Stimulated activated CD8-positive, alpha-beta memory T cell treated with anti-CD3 and anti-CD28 coated beads, Interleukin-15, amount 100 ng/mL, for 4 hours (primary cell): ENCODE results near the gene GABBR2.

Experiments used
- DNase-seq, 2 donors: peaks; one replicate each; pipeline ENCODE4 v3.0.0-alpha.2; 2020; ENCODE audit warnings: low read depth in 2 of 2

Gene GABBR2

DNA sequence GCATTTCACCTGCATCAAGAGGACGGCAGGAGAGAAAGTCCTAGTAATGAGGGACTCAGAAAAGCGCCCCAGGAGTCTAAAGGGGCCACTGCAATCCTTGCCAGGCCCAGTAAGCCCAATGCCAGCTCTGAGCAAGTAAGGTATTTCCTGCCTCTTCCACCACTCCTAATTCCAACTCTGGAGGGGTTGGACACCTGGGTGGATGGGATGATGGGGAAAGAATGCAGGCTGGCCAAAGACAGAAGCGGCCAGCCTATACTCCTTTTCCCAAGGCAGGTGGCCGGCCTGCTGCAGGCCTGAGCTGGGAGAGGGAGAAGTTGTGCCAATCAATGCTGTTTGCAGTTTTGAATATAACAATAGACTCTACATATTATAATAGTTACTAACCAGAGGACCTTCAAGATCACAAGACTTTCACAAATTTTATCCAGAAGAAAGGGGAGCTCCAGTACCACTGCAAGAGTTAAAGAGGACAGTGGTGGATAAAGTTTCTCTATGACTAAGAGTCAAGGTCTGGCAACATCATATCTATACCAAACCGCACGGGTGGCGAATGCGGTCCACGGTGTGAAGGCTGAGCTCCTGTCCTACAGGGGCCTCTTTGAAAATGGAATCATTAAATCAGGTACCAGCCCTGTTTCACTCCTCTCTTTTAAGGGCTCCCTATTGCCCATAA lies 338.3 kb downstream of the GABBR2 start:
- DNase-seq, result no peak

DNA sequence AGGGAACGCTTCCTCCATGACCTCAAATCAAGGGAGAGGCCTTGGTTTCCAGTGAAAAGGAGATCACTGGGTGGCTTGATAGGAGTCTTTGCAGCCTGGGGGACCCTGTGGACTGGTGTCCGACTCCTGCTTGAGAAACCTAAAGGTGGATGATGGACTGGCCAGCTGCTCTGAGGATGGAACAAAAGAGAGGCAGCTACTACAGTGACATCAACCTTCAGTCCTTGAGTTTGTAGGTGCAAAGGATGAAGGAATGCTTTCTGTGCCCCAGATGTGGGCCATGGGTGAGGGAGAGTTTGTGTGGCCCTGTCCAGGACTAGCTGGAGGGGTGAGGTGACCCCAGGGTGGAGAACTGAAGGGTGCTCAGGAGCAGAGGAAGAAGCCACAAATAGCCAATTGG lies 338.8 kb downstream of the GABBR2 start:
- DNase-seq, result no peak

DNA sequence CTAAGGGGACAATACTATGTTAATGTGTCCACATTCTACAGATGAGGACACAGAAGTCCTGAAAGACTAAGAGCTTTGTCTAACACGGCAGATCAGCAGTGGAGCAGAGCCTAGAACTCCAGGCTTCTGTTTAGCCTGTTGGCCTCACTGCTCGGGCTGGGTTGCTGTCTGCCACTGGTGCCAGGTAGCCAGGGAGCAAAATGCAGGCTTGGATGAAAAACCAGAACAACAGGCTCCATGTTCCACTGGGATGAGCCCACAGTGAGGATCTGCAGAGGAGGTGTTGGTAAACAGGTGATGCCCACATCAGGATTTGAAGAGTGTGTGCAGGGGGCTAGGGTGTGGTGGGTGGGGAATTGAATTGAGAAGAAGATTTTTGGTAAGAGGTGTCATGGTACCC lies 339.3 kb downstream of the GABBR2 start:
- no peak for DNase-seq

DNA sequence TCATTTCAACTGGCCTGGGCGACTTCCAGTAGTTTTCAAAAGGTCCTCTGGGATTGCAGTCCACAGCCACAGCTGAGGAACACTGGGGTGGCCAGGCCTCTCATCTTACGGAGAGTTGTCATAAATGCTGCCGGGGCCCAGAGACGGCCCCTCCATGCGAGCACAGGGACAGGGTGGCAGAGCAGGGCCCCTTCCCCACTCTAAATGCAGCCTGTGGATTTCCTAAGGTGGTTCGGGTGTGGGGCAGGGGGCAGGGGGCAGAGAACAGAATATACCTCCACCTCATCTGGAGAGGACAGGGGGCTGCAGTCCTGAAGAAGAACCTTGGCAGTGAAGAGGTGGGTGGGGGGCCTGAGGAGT lies 339.7 kb downstream of the GABBR2 start:
- no peak for DNase-seq

DNA sequence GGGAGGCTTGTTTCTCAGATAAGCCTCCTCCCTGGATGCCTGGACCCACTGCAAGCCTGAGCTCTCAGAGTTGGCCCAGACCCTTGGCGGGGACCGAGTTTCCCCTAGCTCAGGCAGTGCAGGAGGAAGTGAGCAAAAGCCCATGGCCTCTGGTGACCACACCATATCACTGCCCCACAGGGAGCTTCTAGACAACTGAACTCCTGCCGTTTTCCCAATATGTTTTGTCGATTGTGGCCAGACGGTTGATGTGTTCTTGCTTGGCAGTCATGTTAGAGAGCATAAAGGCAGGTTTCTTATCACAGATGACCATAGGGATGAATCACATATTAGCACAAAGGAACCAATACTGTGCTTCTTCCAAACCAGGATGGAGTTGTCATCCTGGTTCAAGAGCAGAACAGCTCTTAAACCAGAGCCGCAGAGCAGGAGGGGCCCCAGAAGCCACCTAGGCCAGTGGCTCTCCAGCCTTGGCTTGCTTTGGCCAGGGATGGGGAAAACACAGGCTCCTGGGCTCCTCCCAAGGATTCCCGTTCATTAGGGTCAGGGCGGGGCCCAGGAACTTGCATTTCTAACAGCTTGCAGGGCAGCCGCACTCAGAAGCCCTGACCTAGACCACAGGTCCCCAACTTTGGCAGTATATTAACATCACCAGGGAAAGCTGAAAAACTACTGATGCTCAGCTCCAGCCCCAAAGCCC lies 340.2 kb downstream of the GABBR2 start:
- DNase-seq, result no peak

DNA sequence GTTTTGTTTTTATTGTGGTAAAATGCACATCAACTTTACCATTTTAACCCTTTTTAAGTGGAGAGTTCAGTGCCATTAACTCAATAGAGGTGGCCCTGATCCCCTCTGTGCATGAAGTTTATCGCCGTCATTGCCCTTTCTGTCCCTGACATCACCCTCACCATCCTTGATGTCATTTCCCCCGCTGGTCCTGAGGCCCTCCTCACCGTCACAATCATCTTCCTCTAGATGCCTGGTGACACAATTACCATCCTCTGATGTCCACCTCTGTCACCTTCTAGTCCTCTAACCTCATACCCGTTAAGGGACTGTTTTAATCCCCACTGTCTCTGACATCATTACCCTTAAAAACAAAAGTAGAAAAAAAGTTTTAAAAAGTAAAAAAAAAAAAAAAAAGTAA lies 340.8 kb downstream of the GABBR2 start:
- DNase-seq, result no peak

DNA sequence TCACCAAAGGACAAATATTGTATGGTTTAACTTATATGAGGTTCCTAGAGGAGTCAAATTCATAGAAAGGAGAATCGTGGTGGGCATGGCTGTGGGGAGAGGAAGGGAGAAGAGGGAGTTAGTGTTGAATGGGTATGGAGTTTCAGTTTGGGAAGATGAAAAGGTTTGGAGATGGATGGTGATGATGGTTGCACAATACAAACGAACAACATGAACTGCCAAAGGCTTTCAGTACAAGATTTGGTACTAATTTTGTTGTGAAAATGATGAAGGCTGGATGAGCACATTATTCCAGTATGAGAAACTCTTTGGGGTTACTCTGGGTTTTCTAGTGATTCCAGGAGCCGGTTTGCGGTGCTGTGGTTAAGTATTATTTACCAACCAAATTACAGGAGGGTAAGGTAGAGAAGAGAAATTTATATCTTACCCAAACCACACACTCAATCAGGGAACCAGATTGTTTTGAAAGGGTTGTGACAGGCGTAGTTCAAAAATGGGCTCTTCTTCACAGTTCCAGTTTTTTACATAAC lies 341.3 kb downstream of the GABBR2 start:
- no peak for DNase-seq

DNA sequence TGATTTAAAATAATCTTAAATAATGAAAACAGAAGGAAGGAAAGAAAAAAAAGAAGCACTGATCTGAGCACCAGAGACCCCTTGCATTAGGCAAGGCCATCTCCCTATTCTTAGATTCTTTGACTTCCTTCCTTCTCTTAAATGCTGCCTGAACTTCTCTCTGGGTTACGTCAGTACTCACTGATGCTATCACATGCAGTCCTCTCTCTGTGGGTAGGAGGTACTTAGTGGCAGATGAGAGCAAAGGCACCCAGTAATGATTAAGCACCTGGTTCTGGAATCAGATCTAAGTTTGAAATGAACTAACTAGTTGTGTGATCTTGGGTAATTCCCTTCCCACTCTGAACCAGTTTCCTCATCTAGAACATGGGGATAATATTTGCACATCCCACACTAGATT lies 343.0 kb downstream of the GABBR2 start:
- DNase-seq, result no peak

DNA sequence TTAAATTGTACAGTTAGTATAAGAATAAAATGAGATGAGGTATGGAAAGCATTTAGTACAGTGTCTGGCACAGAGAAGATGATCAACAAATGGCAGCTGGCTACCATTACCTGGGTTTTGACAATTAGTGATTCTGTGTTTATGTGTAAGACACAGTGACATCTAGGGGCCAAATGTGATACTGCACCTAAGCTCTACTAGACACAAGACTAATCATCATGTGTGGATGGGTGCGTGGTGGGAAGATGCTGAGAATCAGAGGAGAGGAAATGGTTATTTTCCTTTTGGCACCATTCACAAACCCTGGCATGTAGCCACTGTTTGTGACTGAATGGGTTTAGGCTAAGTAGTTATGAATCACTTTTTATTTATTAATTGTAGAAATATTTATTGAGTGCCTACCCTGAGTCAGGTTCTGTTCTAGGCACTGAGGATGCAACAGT lies 343.5 kb downstream of the GABBR2 start:
- DNase-seq, result no peak

DNA sequence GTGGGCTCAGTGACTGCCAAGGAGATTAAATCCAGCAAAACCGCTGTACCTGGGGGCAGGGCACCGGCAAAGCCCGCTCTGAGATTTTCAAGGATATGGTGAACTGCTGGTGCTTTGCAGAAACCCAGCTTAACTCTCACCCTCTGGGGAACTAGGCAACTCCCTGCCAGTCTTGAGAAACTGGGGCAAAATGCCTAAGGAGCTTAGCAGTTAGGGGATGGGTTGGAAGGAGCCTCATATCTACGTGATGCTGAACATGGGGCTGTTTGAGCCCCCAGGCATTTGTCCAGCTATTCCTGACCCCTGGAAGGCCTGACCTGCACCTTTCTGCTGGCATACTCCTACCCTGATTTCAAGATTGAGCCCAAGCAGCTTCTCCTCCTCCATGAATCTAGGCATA lies 344.6 kb downstream of the GABBR2 start:
- no peak for DNase-seq

DNA sequence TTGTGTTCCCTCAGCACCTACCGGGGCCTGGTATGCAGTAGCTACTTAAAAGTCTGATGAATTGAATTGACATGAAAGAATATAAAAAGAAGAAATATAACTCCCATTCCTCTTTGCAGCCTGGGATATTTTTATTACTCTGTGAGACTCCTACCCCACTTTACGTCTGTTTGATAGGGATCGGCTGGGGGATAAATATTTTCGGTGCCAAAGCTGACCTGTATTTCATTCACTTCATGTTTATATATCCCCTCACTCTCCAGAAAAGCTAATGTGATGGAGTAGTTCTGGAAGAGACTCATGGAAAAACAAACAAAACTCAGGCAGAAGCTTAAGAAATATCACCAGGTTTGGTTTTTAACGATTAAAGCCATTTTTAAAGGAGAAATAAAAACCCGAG lies 345.1 kb downstream of the GABBR2 start:
- DNase-seq, result no peak

DNA sequence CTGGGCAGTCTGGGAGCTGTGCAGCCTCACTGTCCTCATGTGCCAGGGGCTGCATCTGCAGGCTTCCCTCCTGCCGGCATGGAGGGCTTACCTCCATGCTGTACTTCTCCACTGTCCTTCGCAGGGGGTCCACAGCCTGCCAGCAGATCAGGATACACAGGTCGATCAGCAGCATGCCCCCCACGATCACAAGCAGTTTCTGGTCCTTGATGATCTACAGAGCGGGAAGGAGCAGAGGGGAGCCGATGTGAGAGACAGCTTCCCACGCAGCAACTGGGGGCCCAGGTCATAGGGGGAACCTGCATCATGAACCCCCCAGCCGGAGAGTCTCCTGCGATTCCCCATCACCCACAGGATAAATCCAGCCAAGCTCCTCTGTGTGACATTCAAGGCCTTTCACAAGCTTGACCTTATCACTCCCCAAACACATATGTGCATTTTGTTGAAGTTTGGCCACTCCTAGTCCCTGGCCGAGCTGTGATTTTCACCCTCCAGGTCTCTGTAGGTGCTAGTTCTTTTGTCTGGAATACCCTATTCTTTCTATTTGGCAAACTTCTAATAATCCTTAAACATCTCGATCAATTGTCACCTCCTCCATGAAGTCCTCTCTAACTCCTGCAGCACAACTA lies 346.0 kb downstream of the GABBR2 start:
- no peak for DNase-seq

DNA sequence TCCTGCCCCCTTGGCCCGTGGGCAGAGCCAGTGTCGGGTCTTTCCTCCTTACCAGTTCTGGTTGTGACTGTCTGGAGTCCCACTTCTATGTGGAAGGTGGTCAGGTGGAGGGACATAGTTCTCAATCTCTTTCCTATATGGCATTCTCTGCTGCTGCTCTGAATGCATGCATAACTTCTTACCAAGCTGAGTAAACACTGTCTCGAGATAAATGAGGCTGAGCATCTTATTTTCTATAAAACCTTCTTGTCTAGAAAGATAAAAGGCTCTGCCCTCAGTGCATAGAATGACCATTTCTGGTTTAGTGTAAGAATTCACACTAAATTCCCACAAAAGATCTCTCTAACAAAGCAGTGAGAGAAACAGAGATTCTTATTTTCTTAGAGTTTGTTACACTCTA lies 347.1 kb downstream of the GABBR2 start:
- DNase-seq, result no peak

DNA sequence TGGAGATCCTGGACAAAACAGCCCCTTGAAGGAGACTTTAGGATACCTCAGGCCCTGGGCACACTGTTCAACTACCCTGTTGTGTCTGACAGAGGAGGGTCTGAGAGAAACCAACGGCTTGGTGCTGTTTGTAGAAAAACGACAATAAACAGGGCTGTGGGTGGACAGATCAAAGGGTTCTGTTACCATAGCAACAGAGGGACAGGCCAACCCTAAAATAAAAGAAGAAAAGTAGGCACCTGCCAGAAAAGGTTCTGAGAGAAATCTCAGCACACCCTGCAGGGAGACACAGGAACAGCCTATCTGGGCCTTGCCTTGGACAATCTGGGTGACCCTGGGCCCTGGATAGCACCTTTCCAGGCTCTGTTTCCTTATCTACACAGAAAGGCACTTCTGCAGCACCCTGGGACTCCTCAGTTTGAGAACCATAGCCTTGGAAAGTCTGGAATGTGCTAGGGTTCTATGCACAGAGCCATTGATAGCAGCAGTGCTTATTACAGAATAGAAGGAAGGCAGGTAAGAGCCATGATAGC lies 348.5 kb downstream of the GABBR2 start:
- no peak for DNase-seq

DNA sequence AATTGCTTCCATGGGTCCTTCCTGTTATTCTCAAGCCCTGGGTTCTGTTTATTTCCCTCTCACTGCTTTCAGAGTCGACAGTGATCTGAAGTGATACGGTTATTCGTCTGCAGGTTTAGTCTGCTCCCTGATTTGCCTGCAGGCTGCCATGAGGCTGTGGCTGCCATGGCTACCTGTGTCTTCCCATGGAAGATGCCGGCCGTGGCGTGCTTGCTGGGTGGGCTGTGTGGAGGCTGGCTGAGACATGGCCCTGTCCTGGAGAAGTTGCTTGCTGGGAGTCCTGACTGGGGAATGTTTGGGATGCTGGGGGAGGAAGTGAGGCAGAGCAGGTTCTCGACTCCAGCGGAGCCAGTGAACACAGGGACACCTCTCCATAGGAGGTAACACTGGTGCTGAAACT lies 349.2 kb downstream of the GABBR2 start:
- no peak for DNase-seq

DNA sequence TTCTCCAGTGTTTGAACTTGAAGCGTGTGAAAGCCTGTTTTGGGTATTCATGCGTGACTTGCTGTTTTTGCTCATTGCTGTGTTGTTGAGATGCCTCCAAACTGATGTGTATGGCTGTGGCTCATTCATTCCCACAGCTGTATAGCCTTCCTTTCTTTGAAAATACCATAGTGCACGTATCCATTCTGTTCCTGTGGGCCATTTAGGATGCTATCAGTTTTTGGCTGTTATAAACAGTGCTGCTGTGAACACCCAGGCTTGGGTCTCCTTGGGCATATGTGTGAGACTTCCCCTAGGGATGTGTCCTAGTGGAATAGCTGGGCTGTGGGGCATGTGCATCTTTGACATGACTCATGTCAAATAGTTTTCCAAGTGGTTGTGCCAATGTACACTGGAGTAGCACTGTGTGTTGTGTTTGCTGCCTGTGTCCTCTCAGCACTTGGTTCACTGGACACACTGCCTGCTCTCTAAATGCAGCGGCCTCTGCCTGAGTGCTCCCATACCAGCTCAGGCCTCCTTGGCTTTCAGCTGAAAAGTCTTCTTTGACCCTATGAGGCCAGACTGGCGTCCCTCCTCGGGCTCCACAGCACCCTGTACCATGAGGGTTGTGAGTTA lies 350.7 kb downstream of the GABBR2 start:
- no peak for DNase-seq

DNA sequence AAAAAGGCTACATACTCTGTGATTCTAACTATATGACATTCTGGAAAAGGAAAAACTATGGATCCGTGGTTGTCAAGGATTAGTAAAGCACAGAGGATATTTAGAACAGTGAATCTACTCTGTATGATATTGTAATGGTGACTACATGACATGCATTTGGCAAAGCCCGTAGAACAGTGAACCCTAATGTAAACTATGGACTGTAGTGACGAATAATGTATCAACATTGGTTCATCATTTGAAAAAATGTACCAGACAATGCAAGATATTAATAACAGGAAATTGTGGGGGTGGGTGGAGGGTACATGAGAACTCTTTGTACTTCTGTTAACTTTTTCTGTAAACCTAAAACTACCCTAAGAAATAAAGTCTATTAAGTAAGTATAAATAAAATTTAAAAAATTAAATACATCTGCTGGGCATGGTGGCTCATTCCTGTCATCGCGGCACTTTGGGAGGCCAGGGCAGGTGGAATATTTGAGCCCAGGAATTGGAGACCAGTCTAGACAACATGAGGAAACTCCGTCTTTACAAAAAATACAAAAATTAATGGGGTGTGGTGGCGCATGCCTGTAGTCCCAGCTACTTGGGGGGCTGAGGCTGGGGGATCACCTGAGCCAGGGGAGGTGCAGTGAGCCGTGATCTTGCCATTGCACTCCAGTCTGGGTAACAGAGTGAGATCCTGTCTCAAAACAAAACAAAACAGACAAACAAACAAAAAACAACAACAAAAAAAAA lies 351.6 kb downstream of the GABBR2 start:
- no peak for DNase-seq

DNA sequence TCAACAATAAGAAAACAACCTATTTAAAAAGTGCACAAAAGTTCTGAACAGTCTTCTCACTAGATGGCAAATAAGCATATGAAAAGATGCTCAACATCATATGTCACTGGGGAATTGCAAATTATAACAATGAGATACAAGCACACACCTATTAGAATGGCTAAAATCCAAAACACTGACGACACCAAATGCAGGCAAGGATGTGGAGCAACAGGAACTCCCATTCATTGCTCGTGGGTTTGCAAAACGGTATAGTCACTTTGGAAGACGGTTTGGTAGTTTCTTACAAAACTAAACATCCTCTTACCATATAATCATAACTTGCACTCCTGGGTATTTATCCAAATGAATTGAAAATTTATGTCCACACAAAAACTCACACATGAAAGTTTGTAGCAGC lies 352.4 kb downstream of the GABBR2 start:
- no peak for DNase-seq

DNA sequence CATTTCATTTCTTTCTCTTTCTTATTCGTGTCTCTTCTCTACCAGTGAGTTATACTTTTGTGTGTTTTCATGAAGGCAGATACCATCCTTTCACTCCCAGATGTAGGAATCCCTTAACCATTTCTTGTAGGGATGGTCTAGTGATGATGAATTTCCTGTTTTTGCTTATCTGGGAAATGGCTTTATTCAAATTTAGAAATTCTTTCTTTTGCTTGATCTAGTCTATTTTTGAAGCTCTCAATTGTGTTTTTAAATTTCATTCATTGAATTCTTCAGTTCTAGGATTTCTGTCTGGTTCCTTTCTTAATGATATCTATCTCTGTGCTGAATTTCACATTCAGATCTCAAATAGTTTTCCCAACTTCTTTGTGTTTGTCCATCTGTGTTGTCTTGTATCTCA lies 357.4 kb downstream of the GABBR2 start:
- DNase-seq, result no peak

DNA sequence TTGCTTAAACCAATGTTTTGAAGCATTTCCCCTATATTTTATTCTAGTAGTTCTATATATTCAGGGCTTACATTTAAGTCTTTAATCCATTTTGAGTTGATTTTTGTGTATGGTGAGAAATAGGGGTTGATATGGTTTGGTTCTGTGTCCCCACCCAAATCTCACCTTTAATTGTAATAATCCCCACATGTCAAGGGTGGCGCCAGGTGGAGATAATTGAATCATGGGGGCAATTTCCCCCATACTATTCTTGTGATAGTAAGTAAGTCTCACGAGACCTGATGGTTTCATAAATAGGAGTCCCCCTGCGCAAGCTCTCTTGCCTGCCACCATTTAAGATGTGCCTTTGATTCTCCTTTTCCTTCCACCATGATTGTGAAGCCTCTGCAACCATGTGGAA lies 361.1 kb downstream of the GABBR2 start:
- DNase-seq, result no peak

DNA sequence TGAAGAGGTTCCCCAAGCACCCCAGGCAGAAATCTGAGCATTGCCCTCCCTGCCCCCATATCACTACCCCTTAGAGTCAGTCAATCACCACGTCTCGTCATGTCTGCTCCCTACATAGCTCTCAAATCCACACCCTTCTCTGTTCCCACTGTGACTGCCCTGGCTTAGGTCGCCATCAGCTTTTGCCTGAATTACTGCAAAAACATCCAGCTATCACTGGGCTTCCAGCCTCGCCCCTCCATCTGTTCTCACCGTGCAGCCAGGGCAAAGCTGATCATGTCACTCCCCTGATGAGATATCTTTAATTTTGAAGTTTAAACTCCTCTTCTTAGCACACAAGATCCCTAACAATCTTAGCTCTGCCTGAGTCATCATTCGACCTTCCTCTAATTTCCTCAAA lies 363.7 kb downstream of the GABBR2 start:
- no peak for DNase-seq

DNA sequence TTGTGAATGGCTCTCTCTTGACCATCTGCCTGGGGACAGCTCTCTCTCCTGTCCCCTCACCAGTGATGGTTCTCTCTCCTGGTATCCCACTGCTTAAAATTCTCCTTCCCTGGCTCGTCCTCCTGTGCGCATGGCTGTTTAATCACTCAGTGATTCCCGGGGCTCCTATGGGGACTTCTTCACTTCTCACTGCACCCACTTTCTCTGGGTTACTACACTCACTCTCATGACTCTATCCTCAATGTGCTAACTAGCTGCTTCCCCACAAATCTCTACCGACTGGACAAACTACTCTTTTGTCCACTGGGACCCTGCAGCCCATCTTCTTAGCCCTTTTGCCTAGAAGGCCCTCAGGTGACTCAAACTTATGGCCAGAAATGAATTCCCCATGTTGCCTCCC lies 364.2 kb downstream of the GABBR2 start:
- no peak for DNase-seq
